Endometrial microvascular endothelial cells (primary cell): ENCODE results near the gene LMBRD2. TPM values are rescaled to one million over a fixed set of nuclear protein-coding genes. Genes with fewer than 3 reads are reported as not detected.
"Not testable (repeated sequence)": the region's sequence is repeated elsewhere in the genome, so short reads cannot be mapped to it uniquely, and the experiment has no call there.

ENCODE experiments used
- in situ Hi-C: cut with HindIII; loops from 2 replicates; pipeline ENCODE4 v1.10.0; 2017; ENCODE audit warnings: low sequenced_read_pairs, low pct_unique_long_range_greater_than_20kb; ENCODE audit errors: inconsistent ontology term
- total RNA-seq: library from RNA; depleted of rRNA; stranded (reverse); fragments of >200 nt; gene quantifications from one replicate; pipeline ENCODE4 v1.2.3, GENCODE V29; 2015; ENCODE audit errors: inconsistent ontology term

Gene LMBRD2
- 7.7 TPM for total RNA-seq

DNA sequence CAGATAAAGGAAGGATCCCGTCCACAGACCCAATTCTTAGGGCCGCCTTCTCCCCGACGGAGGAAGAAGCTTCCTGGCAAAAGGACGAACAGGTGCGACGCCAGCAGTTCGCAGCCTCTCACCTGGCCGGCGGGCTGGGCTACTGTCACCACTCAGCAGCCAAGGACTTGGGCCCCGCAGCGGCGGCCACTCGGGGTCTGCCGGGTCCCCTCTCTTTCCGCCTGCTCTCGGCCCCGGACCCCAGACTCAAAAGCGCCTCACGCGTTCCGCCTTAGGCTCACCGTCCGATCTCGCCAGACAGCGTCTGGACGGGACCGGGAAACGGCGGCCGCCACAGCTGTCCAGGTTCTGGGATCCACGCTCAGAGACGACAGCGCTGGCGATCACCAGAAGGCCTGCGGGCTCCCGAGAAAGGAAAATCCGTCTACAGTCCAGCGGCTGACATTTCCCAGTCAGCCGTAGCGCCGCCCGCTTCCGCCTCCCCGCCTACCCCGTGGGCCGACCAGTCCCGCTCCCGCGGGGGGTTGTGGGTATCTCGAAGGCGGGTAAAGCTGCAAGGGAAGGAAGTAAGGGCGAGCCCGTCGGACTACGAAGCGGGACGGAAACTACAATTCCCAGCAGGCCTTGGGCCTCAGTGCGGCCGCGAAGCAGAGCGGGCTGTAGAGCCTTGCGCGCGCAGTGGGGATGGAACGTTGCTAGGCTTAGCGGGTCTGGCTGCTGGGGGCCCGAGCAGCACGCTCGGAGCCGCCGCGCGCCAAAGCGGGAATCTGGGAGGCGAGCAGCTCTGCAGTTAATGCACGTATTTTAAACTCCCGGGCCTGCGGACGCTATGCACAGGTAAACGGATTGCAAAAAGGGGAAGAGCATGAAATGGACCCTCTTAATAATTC is at the start of gene LMBRD2, which contains the start of gene SKP2:
Gene LMBRD2, minus strand, starts transcription at position 454 of the 890 bp plus-strand sequence. CDS start 8,538 bp downstream, outside the sequence.
Gene SKP2, plus strand, starts transcription at position 678 of the 890 bp plus-strand sequence. Its CDS starts 152 bp downstream, at position 830.
- in situ Hi-C loops, result no loop called here

DNA sequence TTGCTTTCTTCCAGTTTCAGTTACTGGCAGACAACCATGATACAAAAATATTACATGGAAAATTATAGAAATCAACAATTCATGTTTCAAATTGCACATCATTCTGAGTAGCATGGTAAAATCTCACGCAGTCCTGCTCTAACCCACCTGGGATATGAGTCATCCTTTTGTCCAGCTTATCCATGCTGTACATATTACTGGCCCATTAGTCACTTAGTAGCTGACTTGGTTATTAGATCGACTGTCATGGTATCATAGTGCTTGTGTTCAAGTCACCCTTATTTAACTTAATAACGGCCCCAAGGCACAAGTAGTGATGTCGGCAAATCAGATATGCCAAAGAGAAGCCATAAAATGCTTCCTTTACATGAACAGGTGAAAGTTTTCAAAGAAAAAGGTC is 48.8 kb upstream of the LMBRD2 start:
- in situ Hi-C loops, result no loop called here

DNA sequence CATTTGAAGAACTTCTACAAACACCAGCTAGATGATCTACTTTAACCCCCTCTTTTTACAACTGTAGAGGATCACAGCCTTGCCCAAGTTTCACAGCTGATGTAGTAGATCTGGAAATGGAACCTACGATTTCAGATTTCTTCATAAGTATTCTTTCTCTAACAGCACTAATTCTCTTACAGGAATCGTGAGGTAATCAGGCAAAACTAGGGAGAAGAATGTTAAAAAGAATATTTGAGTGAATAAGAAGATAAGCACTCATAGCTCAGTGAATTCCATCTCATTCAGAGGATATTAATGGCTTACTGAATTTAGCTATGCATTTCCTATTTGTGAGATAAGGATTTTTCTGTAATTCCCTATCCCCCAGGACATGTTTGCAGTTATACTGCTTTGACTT is 47.9 kb upstream of the LMBRD2 start:
- in situ Hi-C loops, result no loop called here

DNA sequence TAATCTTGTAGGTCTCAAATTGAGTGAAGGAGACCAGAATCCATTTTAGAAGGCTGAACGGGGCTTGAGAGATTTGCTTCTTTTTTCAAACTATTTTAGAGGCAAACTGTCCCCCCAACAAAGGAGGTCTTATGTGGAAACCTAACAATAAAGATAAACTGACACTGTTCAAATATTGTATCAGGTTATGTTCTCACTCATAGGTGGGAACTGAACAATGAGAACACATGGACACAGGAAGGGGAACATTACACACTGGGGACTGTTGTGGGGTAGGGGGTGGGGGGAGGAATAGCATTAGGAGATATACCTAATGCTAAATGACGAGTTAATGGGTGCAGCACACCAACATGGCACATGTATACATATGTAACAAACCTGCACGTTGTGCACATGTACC is 47.1 kb upstream of the LMBRD2 start:
- in situ Hi-C loops, result not testable (repeated sequence)

DNA sequence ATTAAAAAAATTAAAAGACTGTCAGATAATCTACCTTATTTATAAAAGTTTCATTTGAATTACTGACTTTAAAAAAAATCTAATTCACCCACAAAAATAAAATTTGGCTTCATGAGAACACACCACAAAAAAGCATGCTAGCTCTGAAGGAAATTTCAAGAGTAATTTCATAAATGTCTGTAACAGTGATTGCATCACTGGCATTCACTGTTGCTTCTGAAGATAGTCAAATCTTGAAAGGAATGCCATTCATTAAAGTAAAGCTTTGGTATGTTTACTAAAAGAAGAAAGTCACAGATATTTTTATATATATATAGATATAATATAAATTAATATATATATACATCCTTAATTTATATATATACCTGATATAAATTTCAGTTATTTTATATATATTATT is 46.6 kb upstream of the LMBRD2 start:
- in situ Hi-C loops, result no loop called here

DNA sequence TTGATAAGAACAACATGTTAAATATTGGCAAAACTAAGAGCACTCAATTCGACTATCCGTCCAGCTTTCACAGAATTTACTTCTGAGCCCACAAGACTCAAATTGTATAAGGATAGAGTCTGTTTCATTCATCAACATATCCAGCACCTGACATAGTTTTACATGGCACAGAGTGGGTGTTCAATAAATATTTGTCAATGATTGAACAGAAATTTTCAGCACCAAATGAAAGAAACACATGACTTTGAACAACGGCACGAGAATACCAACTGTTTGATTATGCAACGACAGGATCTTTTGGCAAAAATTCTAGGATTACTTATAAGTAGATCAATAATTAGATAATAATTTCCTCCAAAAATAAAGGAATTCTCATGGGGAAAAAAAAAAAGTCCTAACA is 42.1 kb upstream of the LMBRD2 start:
- in situ Hi-C loops, result no loop called here

DNA sequence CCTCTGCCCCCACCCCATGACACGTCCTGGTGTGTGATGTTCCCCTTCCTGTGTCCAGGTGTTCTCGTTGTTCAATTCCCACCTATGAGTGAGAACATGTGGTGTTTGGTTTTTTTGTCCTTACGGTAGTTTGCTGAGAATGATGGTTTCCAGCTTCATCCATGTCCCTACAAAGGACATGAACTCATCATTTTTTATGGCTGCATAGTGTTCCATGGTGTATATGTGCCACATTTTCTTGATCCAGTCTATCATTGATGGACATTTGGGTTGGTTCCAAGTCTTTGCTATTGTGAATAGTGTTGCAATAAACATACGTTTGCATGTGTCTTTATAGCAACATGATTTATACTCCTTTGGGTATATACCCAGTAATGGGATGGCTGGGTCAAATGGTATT is 32.7 kb upstream of the LMBRD2 start:
- in situ Hi-C loops, result not testable (repeated sequence)

DNA sequence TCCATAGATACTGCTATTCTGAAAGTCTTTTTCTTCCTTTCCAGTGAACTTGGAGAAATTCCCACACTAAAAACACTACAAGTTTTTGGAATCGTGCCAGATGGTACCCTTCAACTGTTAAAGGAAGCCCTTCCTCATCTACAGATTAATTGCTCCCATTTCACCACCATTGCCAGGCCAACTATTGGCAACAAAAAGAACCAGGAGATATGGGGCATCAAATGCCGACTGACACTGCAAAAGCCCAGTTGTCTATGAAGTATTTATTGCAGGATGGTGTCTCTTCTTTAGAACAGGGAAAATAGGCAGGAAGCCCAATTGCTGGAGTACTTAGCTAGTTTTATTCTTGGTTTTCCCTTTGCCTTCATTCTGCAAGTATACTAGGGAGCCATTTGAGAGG is 30.1 kb upstream of the LMBRD2 start:
- in situ Hi-C loops, result no loop called here

DNA sequence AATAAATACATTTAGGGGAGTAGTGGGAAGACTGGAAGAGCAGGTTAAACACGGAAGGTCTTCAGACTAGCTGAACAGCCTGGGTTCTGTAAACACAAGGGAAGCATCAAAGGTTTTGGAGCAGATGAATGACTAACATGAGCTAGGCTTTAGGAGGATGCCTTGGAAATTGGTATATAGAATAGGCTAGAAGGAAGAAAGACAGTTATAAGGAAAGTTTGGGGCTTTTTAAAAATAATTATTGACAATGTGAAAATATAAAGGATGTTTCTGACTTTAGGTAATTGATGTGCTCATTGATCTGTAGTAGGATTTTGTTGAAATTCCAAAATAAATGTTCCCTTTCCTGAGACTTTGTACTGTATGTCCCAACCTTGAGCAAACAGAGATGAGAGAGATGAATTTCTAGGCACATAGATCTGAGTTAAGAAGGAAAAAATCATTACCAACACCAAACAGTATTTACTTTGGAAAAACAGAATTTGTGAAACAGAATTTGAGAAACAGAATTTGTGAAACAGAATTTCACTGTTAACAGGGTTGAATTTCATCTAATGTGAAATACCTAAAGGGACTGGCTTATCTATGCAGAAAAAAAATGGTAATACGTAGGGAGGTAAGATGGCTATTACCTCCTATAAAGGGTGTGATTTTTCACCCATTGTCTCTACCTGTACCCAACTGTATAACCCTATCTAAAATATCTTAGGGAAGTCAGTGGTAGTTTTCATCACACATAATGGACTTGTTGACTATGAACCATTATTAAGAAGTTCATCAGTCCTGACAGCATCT is 29.1 kb upstream of the LMBRD2 start:
- in situ Hi-C loops, result no loop called here

DNA sequence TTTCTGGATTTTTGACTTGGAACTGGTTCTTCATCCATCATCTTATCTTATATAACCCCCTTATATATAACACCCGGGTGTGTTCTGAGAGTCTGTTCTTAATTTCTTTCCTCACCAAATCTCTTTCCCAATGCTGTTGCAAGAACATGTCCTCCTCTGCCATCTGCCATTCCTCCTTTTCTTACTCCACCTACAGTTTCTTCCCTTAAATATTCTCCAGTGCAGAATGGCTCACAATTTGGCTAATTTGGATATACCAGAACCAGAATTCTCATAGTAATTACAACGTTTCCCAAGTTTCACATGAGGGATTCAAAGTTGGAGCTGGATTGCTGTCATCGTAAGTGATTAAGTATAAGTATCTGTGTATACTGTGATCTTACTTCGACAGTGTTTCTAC is 28.3 kb upstream of the LMBRD2 start:
- in situ Hi-C loops, result no loop called here

DNA sequence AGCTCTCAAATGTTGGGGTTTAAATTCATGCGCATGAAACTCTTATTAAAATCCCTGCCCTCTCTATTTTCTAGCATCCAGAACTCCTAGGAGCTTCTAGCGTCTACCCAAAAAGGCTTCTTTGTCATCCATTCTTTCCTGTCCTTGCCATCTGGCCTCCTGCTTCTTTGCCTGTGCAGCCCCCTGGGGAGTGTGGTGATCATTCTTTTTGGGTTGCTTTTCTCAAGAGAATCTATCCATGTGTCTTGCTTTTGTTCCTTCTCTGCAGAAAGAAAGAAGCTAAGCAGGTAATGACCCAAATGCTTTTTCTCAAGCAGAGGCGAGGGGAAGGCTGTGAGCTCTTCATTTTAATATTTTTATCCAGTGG is 26.8 kb upstream of the LMBRD2 start:
- in situ Hi-C loops, result no loop called here

DNA sequence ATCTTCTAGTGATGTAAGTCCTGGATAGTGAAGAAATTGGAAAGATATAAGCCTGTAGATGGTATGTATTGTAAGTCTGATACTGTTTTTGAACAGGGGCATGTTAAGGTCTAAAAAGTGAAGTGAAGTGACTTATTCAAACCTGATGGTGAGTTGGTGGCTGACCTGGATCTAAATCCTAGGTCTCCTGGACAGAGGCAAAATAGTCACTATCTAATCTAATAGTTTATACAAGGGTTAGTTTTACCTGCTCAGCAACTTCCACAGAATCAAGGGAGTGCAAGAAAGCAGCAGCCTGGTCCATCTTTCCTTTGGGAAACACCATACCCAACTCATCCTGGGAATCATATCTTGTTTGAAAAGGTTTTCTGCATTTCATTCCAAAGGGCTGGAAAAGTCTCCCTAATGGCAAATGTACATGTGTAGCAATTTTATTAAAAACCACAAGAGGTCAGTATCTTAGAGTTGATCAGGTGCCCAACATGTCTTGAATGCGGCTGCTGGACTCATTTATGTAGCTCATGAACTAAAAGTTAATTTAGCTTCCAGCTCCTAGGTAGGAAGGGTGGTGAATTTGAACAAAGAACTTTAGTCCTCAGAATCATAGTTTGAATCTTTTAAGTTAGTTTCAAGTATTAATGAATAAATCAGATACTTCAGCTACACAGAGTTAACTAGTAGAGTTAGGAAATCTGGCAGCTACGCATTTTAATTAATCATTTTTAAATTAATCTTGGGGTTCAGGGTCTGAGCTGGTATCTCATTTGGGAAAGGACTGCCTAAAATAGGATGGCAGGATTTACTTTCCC is 26.2 kb upstream of the LMBRD2 start:
- in situ Hi-C loops, result no loop called here

DNA sequence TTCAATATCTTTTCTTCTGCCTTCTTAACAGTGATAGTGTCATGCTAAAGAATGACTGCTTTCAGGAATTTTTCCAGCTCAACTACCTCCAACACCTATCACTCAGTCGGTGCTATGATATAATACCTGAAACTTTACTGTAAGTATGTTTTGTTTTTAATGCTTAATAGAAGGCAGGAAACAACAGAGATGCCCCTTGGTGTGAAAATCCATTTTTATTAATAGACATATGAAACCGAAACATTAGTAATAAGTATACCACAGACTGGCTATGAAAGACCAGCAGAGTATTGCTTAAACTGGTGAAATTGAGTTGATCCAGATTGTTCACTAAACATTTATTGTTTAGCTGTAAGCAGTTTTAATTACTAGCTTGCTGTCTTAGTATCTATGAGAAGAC is 25.5 kb upstream of the LMBRD2 start:
- in situ Hi-C loops, result no loop called here

DNA sequence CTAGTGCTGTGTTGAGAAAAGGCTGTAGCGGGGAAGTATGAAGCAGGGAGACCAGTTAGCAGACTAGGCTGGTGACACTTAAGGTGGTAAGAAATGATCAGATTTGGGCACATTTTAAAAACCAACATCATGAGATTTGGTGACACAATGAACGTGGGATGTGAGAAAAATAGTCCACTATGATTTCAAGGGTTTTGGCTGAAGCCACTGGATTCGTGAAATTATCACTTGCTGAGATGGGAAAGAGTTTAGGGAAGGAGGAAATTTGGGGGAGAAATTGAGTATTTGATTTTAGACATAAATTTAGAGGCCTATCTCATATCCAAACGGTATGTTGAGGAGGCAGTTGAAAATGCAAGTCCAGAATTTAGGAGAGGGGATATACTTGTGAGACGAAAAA is 23.4 kb upstream of the LMBRD2 start:
- in situ Hi-C loops, result no loop called here

DNA sequence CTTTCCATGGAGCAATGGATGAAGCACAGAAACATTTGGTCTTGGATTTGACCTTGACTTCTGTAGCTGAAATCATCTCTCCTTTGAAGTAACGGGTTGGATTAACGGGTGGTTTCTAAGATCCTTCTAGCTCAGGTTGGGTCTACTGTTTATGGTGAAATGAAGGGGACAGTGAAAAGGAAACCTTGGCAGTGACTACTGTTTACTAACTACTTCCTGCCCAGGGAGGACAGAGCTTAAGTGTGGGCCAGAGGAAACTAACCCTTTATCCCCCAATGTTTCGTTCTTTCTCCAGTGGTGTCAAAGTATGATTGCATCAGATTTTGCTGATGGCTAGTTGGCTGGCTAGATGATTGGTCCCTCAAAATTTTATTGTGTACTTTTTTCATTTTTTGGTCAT is 22.4 kb upstream of the LMBRD2 start:
- in situ Hi-C loops, result no loop called here

DNA sequence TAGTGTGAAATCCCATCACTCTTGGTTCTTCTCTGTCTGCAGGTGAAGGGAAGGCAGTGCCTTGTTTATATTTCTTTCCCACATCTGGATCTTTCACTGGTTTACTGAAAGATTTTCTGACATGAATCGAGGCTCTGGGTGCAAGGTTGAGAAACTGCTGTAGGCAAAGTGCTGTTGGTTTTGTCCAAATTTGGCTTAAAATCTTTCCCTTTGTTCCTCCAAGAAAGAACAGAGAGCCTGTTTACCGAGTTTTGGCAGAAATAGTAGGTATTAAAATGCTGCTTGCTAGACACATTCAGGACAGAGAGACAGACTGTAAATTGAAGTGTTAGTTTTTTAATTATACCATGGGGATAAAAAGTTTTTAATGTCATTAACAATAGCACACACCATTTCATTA is 21.7 kb upstream of the LMBRD2 start:
- in situ Hi-C loops, result no loop called here

DNA sequence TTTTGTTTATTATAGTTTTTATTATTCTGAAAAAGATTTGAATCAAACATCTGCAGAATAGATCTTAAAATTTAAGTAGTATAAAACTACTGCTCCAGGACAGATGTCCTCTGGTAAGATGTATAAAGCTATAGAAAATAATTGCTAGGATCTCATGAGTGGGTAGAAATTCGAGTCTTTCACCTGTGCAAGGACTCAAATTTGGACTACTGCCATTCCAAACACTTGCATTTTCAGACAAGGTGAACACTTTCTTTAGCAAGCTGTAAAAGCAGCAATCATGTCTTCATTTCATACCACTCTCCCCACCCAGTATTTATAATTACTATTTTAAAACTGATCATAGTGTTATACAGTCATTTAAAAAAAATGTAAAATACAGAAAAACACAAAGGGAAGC is 20.9 kb upstream of the LMBRD2 start:
- in situ Hi-C loops, result no loop called here

DNA sequence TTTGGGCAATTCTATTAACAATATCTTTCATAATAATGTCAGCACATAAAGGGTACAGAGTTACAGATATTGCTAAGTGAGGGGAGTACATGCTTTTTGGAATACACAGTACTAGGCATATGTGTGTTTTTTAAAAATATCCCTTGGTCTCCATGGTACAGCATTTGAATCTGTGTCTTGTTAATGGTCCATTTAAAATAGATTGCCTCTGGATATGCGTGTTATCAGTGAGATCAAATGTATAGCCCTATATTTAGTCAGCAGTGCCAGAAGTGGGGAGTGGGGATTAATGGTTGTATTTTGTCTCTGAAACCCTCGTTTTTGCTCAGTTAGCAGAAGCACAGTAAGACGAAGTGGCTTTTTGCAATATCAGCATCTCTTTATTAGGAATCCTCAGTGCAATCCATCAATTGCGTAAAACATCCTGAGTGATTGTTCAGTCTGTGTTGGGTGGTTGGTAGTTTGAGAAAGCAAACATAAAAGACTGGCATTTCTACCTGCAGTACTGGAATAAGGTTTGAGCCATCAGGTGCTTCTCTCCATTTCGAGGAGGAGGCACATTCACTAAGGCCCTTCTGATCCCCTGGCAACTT is 19.2 kb upstream of the LMBRD2 start:
- in situ Hi-C loops, result no loop called here

DNA sequence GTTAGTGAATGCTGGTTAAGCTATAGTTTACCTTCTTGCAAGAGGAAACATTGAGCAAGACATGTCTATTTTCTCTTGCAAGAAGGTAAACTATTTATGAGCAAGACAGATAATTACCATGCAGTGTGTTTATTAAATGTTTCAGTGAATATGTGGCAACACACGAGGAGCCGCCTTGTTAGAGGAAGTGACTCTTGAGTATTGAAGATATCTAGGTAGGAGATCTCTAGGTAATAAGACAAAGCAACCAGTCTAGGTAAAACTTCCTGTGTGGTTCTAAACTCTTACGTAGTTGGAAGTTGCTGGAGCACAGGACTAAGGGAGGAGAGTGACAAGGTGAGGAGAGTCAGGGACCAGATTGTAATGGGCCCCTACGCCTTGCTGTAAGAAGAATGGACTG is 17.1 kb upstream of the LMBRD2 start:
- in situ Hi-C loops, result no loop called here
